GM19438 (cell line): ENCODE results near the gene FHOD3.
A peak's percentile ranks its signal among the peaks of the same experiment; 100 is the strongest.
"Not testable (repeated sequence)": the region's sequence is repeated elsewhere in the genome, so short reads cannot be mapped to it uniquely, and the experiment has no call there.

ENCODE experiments used
- ATAC-seq: cut with Tn5 transposase; IDR thresholded peaks from one replicate; pipeline ENCODE4 v1.9.1; 2021; ENCODE audit warnings: low read depth; ENCODE audit not compliant: unreplicated experiment

The FHOD3 gene

GRCh38 chr18:36805105-36805504, 507.6 kb downstream of the FHOD3 start:
- ATAC-seq: no peak

GRCh38 chr18:36808681-36809080, 511.2 kb downstream of the FHOD3 start:
- ATAC-seq: no peak

DNA sequence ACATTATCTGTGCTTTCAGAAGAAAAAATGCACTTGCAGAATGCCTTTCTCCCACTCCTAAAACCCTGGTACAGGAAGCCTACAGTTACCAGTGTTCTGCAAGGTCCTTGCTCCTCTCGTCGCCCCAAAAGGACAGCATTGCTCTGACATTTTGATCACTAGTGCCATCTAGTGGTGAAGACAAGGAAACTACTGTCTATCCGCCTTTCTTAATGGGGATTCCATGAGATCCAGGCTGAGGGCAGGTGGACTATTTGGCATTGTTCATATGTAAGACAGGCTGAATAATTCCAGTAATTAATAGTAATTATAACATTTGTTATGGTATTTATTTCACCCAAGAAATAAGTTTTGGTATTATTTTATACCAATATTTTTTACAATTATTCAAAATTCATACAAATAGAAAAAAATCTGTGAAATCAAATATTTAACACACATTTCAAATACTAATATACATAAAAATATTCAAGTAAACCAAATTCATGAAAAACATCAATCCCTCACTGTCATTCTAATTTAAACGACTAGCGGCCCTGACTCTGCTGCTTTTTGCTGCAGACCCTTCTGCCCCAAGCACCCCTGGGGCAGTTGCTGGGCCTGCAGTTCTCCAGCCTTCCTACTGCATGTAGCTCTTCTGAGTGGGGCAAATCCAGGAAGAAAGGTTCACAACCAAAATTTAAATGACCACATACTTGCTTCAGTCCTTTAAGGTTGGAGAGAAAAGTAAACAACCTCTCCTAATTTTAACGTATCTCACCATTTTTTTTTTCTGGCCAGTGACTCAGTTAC, 512.3 kb downstream of the FHOD3 start:
- ATAC-seq: no peak

DNA sequence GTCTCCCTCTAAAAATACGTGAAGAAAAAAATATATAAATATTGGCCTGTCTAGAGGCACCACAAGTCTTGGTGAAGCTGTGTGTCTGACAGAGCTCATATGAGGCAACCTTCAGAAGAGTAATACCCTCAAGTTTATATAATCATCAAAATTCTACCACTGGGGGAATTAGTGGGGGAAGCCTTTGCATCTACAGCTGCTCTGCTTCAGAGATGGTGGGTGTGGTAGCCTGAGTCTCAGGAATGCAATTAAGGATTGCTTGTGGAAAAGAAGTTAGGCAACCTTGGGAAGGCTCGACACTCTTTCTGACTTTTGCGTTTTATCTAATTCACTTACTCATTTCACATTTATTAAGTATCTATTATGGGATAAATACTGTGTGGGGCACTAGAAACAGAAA, 513.9 kb downstream of the FHOD3 start:
- no peak for ATAC-seq

- no peak for ATAC-seq
Observed at GRCh38 chr18:36811955-36812354, 514.4 kb downstream of the FHOD3 start.

DNA sequence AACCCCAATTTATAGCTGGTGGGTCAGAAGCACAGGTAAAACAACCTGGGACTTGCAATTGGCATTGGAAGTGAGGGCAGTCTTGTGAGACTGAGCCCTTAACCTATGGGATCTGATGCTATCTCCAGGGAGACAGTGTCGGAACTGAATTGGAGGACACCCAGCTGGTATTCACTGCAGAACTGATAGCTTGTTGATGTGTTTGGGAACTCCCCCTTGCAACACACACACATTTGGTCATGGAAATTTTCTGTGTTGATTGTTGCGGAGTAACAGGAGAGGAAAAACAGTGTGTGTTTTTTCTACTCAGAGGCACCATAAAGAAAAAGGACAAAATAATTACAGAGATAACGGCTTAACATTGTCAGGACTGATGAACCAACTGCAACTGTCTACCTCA, 515.2 kb downstream of the FHOD3 start:
- ATAC-seq: no peak

GRCh38 chr18:36813101-36813775, 515.7 kb downstream of the FHOD3 start:
- no peak for ATAC-seq

GRCh38 chr18:36813824-36814223, 516.3 kb downstream of the FHOD3 start:
- no peak for ATAC-seq

GRCh38 chr18:36814994-36815393, 517.5 kb downstream of the FHOD3 start:
- ATAC-seq: no peak

DNA sequence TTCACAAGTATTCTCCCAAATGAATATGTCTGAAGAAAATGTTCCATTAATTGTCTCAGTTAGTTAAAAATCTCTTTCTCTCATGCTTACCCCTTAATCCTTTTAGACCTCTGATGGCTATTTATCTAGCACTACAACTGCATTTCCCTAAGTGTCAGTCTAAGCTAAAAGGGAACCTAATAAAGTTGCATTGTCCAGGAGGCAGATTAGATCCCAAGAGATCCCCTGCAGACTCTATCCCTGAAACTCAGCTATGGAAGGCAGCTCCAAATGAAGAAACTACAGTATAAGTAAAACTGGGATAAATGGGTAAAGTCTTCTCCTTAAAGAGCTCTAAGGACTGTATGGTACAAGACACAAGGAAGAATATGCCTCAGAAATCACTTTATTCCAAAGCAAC, 518.6 kb downstream of the FHOD3 start:
- ATAC-seq: not testable (repeated sequence)

DNA sequence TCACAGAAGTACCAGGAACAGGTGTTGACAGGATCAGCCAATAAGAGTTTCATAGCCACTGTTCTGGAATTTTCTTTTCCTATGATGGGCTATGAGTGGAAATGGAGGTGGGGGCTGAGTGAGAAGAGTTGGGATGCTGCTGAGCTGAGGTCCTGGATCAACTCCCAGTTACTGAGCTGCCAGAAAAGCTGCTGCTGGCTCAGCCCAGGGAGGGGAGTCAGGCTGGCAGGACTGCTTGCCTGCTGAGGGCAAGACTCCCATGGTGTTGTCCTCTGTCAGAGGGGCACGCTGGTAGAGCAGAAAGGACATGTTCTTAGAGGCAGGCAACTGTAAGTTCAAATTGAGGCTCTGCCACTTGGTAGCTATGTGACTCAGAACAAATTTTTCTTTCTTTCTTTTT, 519.5 kb downstream of the FHOD3 start:
- no peak for ATAC-seq

DNA sequence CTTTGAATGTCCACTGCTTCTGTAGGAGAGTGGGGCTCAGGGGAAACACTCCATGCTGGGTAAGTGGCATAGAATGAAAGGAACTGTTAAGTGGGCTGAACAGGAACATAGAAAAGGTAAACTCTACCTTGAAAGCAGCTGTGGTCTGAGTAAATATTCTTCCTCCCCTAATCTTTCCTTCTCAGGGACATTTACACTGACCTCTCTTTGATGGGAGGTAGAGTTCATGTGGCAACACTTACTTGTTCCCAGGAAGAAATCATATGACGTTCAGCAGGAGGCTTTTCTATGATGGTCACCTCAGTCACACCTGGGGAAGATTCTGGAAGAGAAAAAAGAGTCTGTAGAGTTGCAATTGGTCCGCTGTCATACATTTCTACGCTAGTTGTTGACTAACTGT, 521.1 kb downstream of the FHOD3 start:
- ATAC-seq: no peak

- no peak for ATAC-seq
Observed at GRCh38 chr18:36819621-36820020, 522.1 kb downstream of the FHOD3 start.

DNA sequence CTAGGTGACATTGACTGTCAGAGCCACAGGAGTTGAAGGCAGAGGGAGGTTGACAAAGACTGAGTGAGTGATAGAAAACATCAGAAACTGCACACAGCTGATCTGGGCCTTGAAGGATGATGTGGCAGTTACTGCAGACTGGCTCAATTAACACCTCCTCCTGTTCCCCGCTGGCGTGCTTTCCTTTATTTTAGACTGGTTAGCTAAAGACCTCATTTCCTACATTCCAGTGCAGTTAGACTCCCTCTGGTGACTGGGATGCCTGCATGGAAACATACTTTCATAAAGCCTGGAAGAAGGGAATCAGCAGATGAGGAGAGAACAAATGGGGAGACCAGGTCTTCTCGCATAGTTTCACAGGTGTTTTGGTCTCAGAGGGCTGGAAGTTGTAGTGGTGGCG, 524.2 kb downstream of the FHOD3 start:
- no peak for ATAC-seq

DNA sequence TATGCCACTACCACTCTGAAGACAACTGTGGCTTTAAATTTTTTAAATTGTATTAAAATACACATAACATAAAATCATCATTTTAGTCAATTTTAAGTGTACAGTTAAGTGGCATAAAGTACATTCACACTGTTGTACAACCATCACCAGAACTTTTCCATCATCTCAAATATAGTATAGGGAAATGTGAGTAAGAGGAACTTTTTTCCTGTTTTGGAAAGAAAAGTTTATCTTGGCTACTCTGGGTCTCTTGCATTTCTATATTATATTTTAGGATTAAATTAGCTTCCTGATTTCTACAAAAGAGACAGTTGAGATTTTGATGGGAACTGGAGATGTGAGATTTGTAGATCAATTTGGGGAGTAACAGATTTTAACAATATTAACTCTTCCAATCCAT, 528.0 kb downstream of the FHOD3 start:
- no peak for ATAC-seq

GRCh38 chr18:36826556-36826955, 529.0 kb downstream of the FHOD3 start:
- ATAC-seq: no peak

- ATAC-seq: peak; percentile 24
Observed at GRCh38 chr18:36828157-36828629, 530.7 kb downstream of the FHOD3 start.

DNA sequence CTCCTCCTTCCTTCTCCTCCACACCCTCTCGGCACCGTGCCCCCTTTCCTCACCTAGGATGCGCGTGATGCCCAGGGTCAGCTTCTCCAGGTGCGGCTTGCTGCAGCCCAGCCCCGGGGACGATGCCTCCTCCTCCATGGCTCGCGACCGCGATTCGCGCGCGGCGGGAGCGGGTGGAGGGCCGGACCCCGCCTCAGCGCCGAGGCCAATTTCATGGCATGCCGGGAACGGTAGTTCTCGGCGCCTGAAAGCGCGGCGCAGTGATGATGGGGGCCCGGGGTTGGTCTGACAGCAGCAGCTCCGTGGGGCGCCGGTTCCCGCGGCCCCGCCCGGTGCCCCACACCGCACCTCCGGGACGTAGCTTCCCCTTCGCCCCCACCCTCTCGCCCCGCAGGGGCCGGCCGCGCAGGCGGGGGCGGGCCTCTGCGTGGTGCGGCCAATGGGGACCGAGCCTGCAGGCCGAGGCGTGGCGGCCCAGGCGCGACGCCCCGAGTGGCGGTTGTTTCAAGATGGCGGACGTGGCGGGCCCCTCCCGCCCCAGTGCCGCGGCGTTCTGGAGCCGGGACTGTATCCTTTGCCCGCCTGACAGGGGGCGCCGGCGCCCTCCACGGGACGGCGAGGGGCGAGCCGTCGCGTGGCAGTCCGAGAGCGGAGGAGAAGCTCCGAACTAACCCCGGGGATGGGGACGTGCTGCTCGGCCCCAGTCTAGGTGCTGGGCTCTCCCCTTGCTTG, 531.3 kb downstream of the FHOD3 start, which contains the start of the genes KIAA1328 and TPGS2:
TSS of gene KIAA1328 (plus strand) at position 498 of the 732 bp plus-strand sequence. CDS start at position 510, 12 bp downstream.
TSS of gene TPGS2 (minus strand) at position 373 of the 732 bp plus-strand sequence. CDS start at position 138, 235 bp downstream.
- ATAC-seq: peak; percentile 89
